ENCODE data around the gene PRKG1. TPM values are rescaled to one million over a fixed set of nuclear protein-coding genes. Genes with fewer than 3 reads are reported as not detected.

Gene PRKG1
- total RNA-seq, 1 donor from 2014 or later = 50.2 TPM

- intact Hi-C loops (cut with DNase I) = no loop called here
- H3K27me3 ChIP-seq = no peaks in the 10 kb centered on the region
- H3K4me3 ChIP-seq = no peak overlapping the region
- peaks cover 0 to 40% of the 10 kb centered on the region in 2 donors for H3K4me1 ChIP-seq
- no peak for TF ChIP-seq CTCF (IDR thresholded peaks at IDR 0.05)
- no peaks in the 10 kb centered on the region for H3K9me3 ChIP-seq
- H3K36me3 ChIP-seq = no peaks in the 10 kb centered on the region
- no peak for DNase-seq (ENCODE audit: low spot score in 2 of 2)
- H3K27ac ChIP-seq = peak overlapping the region in 1 of 2 donors; percentile 4
Observed at GRCh38 chr10:51314481-51314880, 240.2 kb downstream of the PRKG1 start.

- Histone ChIP-seq H3K36me3 (no peaks in the 10 kb centered on the region), H3K27ac (peak overlapping the region; percentile 46 to 49), H3K27me3 (no peaks in the 10 kb centered on the region), H3K4me1 (peaks cover 0 to 25% of the 10 kb centered on the region in 2 donors), H3K9me3 (no peaks in the 10 kb centered on the region), H3K4me3 (no peak overlapping the region)
- no peak for TF ChIP-seq CTCF (IDR thresholded peaks at IDR 0.05)
- intact Hi-C loops (cut with DNase I) = no loop called here
- no peak for DNase-seq (ENCODE audit: low spot score in 2 of 2)
Observed at GRCh38 chr10:51318399-51319172, 244.3 kb downstream of the PRKG1 start.

- TF ChIP-seq CTCF (IDR thresholded peaks at IDR 0.05) = no peak
- intact Hi-C loops (cut with DNase I) = no loop called here
- H3K9me3 ChIP-seq = no peaks in the 10 kb centered on the region
- peaks cover 0 to 20% of the 10 kb centered on the region in 2 donors for H3K4me1 ChIP-seq
- H3K27ac ChIP-seq = peak overlapping the region; percentile 46 to 49
- H3K36me3 ChIP-seq = no peaks in the 10 kb centered on the region
- no peak overlapping the region for H3K4me3 ChIP-seq
- no peak for DNase-seq (ENCODE audit: low spot score in 2 of 2)
- H3K27me3 ChIP-seq = no peaks in the 10 kb centered on the region
Observed at GRCh38 chr10:51319173-51319435, 244.8 kb downstream of the PRKG1 start.

GRCh38 chr10:51321300-51321699, 247.0 kb downstream of the PRKG1 start:
- Histone ChIP-seq H3K27me3 (no peaks in the 10 kb centered on the region), H3K36me3 (no peaks in the 10 kb centered on the region), H3K27ac (no peak overlapping the region), H3K4me3 (no peak overlapping the region), H3K9me3 (no peaks in the 10 kb centered on the region), H3K4me1 (peaks cover 0 to 12% of the 10 kb centered on the region in 2 donors)
- TF ChIP-seq CTCF (IDR thresholded peaks at IDR 0.05) = no peak
- intact Hi-C loops (cut with DNase I) = no loop called here
- DNase-seq (ENCODE audit: low spot score in 2 of 2) = no peak

- intact Hi-C loops (cut with DNase I) = no loop called here
- H3K4me3 ChIP-seq = no peak overlapping the region
- no peaks in the 10 kb centered on the region for H3K27me3 ChIP-seq
- TF ChIP-seq CTCF (IDR thresholded peaks at IDR 0.05) = no peak
- peaks cover 0 to 12% of the 10 kb centered on the region in 2 donors for H3K4me1 ChIP-seq
- H3K36me3 ChIP-seq = no peaks in the 10 kb centered on the region
- H3K27ac ChIP-seq = no peak overlapping the region
- no peaks in the 10 kb centered on the region for H3K9me3 ChIP-seq
- no peak for DNase-seq (ENCODE audit: low spot score in 2 of 2)
Observed at GRCh38 chr10:51321980-51322379, 247.7 kb downstream of the PRKG1 start.

GRCh38 chr10:51325649-51326048, 251.4 kb downstream of the PRKG1 start:
- no peaks in the 10 kb centered on the region for H3K36me3 ChIP-seq
- no peaks in the 10 kb centered on the region for H3K9me3 ChIP-seq
- H3K4me1 ChIP-seq = peaks cover 0 to 14% of the 10 kb centered on the region in 2 donors
- H3K4me3 ChIP-seq = no peak overlapping the region
- intact Hi-C loops (cut with DNase I) = no loop called here
- H3K27ac ChIP-seq = no peak overlapping the region
- no peak for TF ChIP-seq CTCF (IDR thresholded peaks at IDR 0.05)
- no peaks in the 10 kb centered on the region for H3K27me3 ChIP-seq
- no peak for DNase-seq (ENCODE audit: low spot score in 2 of 2)
